ENCODE data around the gene ZNF521. TPM values are rescaled to one million over a fixed set of nuclear protein-coding genes. Genes with fewer than 3 reads are reported as not detected.

The ZNF521 gene
- total RNA-seq, 1 experiment from 2014 or later = not detected

DNA sequence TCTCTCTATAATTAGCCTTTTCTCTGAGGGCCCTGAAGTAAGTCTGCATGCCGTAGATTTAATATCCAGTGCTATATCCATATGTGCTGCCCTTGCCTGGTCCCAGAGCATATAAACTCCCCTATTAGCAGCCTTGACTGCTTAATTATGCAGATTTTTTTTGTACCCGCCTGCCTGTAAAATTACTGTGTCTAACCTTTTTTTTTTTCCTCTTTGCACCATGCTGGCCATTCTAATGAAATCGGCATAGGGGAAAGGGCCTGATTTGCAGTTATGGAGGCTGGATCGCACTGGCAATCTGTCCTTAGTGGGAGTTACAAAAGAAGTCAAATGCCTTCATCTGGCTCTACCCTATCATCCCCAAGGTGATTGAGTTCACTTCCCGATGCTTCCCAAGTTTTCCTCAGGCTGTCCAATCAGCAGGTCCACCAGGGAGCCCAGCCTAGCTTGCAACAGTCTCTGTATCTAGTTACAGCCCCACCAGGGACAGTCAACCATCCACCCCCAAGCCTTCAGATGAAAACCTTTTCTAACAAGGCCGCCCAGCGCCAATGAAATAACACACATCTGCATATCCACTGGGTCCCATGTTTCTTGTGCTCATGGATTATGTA, 239.0 kb downstream of the ZNF521 start:
- DNase-seq (ENCODE audit: low spot score) = no peak
- POLR2A ChIA-PET (ENCODE audit: low non-redundant PET) = no interaction called here
- H3K9me3 ChIP-seq (ENCODE audit: low read depth, low read length, poor library complexity, severe bottlenecking) = peaks cover 4% of the 10 kb centered on the region

GRCh38 chr18:25111377-25112288, 240.3 kb downstream of the ZNF521 start:
- Histone ChIP-seq H3K9me3 (ENCODE audit: low read depth, low read length, poor library complexity, severe bottlenecking) (peaks cover 4% of the 10 kb centered on the region), H3K27me3 (replicated peaks; ENCODE audit: insufficient read depth, low read depth, low read length, poor library complexity) (no peaks in the 10 kb centered on the region), H3K4me3 (ENCODE audit: low read depth, low read length, poor library complexity, severe bottlenecking) (no peak overlapping the region), H3K36me3 (ENCODE audit: insufficient read depth, low read length, poor library complexity, severe bottlenecking) (no peaks in the 10 kb centered on the region), H3K27ac (ENCODE audit: low read depth, low read length, poor library complexity, severe bottlenecking) (no peak overlapping the region), H3K4me1 (ENCODE audit: insufficient read depth, low read length, poor library complexity, severe bottlenecking) (no peaks in the 10 kb centered on the region)
- ChIA-PET POLR2A (ENCODE audit: low non-redundant PET) (no interaction called here), CTCF (no interaction called here)
- TF ChIP-seq, protein P1, sequence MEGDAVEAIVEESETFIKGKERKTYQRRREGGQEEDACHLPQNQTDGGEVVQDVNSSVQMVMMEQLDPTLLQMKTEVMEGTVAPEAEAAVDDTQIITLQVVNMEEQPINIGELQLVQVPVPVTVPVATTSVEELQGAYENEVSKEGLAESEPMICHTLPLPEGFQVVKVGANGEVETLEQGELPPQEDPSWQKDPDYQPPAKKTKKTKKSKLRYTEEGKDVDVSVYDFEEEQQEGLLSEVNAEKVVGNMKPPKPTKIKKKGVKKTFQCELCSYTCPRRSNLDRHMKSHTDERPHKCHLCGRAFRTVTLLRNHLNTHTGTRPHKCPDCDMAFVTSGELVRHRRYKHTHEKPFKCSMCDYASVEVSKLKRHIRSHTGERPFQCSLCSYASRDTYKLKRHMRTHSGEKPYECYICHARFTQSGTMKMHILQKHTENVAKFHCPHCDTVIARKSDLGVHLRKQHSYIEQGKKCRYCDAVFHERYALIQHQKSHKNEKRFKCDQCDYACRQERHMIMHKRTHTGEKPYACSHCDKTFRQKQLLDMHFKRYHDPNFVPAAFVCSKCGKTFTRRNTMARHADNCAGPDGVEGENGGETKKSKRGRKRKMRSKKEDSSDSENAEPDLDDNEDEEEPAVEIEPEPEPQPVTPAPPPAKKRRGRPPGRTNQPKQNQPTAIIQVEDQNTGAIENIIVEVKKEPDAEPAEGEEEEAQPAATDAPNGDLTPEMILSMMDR (conservative IDR thresholded peaks at IDR 0.05; ENCODE audit: low read depth, low read length) = no peak
- no peak for TF ChIP-seq EZH2 (IDR thresholded peaks at IDR 0.05; ENCODE audit: borderline replicate concordance, low read depth, low read length, poor library complexity, severe bottlenecking)
- no peak for DNase-seq (ENCODE audit: low spot score)
- intact Hi-C loops (cut with micrococcal nuclease; ENCODE audit: unreplicated experiment) = no loop called here
- BruUV-seq (replicated peaks) = no TSS peak

More for the DNA sequence above, 239.0 kb downstream of the ZNF521 start:
- BruUV-seq (replicated peaks) = no TSS peak
- H3K4me3 ChIP-seq (ENCODE audit: low read depth, low read length, poor library complexity, severe bottlenecking) = no peak overlapping the region
- H3K4me1 ChIP-seq (ENCODE audit: insufficient read depth, low read length, poor library complexity, severe bottlenecking) = no peaks in the 10 kb centered on the region
- TF ChIP-seq, protein P1 (conservative IDR thresholded peaks at IDR 0.05; ENCODE audit: low read depth, low read length) = no peak
- no peak overlapping the region for H3K27ac ChIP-seq (ENCODE audit: low read depth, low read length, poor library complexity, severe bottlenecking)
- no peaks in the 10 kb centered on the region for H3K36me3 ChIP-seq (ENCODE audit: insufficient read depth, low read length, poor library complexity, severe bottlenecking)
- intact Hi-C loops (cut with micrococcal nuclease; ENCODE audit: unreplicated experiment) = no loop called here
- CTCF ChIA-PET = no interaction called here
- no peaks in the 10 kb centered on the region for H3K27me3 ChIP-seq (replicated peaks; ENCODE audit: insufficient read depth, low read depth, low read length, poor library complexity)

DNA sequence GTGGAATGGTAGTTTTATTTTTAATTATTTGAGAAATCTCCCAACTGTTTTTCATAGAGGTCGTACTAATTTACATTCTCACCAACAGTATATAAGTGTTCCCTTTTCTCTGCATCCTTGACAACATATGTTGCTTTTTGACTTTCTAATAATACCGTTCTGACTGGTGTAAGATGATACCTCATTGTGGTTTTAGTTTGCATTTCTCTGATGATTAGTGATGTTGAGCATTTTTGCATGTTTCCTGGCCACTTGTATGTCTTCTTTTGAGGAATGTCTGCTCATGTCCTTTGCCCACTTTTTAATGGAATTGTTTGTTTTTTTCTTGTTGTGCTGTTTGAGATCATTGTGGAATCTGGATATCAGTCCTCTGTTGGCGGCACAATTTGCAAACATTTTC, 242.5 kb downstream of the ZNF521 start:
- no peak overlapping the region for H3K4me3 ChIP-seq (ENCODE audit: low read depth, low read length, poor library complexity, severe bottlenecking)
- H3K27ac ChIP-seq (ENCODE audit: low read depth, low read length, poor library complexity, severe bottlenecking) = no peak overlapping the region
- intact Hi-C loops (cut with micrococcal nuclease; ENCODE audit: unreplicated experiment) = no loop called here
- peaks cover 4% of the 10 kb centered on the region for H3K9me3 ChIP-seq (ENCODE audit: low read depth, low read length, poor library complexity, severe bottlenecking)
- CTCF ChIA-PET = no interaction called here
- no peaks in the 10 kb centered on the region for H3K4me1 ChIP-seq (ENCODE audit: insufficient read depth, low read length, poor library complexity, severe bottlenecking)
- TF ChIP-seq EZH2 (IDR thresholded peaks at IDR 0.05; ENCODE audit: borderline replicate concordance, low read depth, low read length, poor library complexity, severe bottlenecking) = no peak
- TF ChIP-seq, protein P1 (conservative IDR thresholded peaks at IDR 0.05; ENCODE audit: low read depth, low read length) = no peak
- no peak for DNase-seq (ENCODE audit: low spot score)
- no peaks in the 10 kb centered on the region for H3K36me3 ChIP-seq (ENCODE audit: insufficient read depth, low read length, poor library complexity, severe bottlenecking)
- POLR2A ChIA-PET (ENCODE audit: low non-redundant PET) = no interaction called here
- BruUV-seq (replicated peaks) = no TSS peak
- H3K27me3 ChIP-seq (replicated peaks; ENCODE audit: insufficient read depth, low read depth, low read length, poor library complexity) = no peaks in the 10 kb centered on the region
